RCC 7860 (cell line): ENCODE measurements around the gene EPN3.
A peak's percentile ranks its signal among the peaks of the same experiment; 100 is the strongest.

Source experiments
- DNase-seq: peaks from one replicate; pipeline ENCODE4 v3.0.0-alpha.2; 2015; ENCODE audit warnings: low spot score
- FAIRE-seq: peaks from 2 replicates; lab custom pipeline; 2012; peaks lifted over from hg19 to GRCh38; lab: Jason Lieb, UNC

Gene EPN3

GRCh38 chr17:50532452-50533024 is at the start of gene EPN3:
Gene EPN3 (plus strand): TSS chr17:50532735. CDS start chr17:50536557, 3,822 bp downstream.
- DNase-seq (no peak), FAIRE-seq (no peak)

DNA sequence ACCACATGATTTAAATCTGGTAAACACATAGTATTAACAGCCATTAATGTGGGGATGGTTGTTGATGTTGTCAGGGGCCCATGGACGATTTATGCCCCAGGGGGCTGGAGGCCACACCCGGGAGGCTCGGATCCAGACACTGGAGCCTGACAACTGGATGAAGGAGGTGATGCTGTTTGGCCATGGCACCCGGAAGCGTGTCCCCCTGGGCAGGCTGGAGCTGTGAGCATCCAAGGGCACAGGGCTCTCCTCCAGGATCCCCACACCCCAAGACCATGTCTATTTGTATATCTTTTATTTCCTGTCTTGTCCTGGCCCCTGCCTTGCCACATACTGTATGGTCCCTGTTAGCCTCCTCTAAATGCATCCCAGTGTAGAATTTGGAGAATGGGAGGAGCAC is 49.3 kb upstream of the EPN3 start:
- DNase-seq (no peak), FAIRE-seq (no peak)

GRCh38 chr17:50484386-50485155 is 48.0 kb upstream of the EPN3 start:
- FAIRE-seq (no peak), DNase-seq (no peak)

DNA sequence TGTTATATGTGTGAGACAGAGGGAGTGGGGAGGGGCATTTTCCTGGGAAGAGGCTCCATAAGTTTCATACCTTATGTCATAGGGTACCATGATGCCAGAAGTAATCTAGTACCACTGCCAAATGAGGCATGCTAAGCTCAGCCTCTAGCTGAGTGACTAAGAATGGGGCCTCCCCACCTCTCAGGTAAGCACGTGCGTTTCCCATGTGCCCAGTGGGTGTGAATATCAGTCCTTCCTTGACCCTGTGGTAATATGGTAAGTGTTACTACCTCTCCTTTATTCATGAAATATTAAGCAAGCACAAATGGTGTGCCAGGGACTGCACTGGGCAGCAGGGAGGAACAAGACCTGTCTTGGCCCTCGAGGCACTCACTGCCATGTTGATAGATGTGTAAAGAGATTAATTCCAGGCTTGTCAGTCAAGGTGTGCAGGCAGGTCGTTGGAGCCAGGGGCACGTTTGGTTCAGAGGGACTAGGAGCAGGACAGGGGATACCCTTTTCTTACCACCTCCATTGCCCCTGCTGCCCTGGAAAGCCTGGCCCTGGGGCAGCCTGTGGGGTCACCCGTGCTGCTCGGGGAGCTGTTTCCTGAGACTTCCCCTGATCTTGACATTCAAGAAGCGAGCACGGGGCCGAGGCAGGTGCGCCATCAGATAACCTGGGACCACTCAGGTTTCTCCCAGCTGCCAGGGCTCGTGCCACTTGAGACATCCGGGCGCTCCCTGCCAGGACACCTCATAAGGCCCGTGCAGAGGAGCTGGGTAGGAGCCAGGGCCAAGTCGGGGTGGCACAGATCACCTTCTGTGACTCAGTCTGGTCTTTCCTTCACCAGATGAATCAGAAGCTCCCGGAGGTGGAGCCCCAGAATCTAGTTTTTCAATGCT is 45.1 kb upstream of the EPN3 start:
- DNase-seq (no peak), FAIRE-seq (no peak)

DNA sequence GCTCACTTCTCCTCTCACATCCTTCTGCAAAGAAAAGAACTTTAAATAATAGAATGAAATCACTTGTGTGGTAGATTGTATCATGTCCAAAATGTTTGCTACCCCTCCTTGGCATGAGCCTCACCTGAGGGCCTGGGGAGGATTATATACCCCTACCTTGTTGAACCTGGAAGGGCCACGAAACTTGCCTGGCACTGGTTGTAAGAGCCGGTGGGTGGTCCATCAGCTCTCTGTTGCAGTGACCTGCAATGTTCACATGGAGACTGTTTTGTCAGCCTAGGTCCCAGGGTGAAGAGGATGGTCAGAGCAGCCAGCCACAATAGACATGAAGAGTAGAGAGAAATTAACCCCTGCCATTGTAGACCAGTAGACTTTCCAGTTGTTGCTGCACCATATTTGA is 43.7 kb upstream of the EPN3 start:
- no peak for DNase-seq
- no peak for FAIRE-seq

GRCh38 chr17:50491505-50491904 is 41.0 kb upstream of the EPN3 start:
- DNase-seq: no peak
- FAIRE-seq: no peak

- no peak for FAIRE-seq
- DNase-seq: no peak
These were observed 40.3 kb upstream of the EPN3 start for GRCh38 chr17:50492214-50492613.

DNA sequence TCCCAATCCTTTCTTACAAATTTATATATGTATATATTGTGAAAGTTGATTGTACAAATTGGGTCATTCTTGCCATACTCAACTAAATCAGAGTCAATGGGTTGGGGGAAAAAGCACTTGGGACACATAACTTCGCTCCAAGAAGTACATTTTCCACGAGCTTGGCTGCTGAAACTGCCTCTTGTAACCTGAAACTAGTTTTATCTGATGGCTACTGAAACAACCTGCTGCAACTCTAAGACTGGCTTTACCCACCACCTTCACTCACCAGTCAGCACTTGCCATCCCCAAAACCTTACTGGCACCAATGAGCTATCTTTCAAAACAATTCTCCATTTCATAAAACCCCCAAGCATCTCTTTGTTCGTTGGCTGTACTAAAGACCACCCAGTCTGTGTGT is 38.8 kb upstream of the EPN3 start:
- FAIRE-seq: no peak
- DNase-seq: no peak

GRCh38 chr17:50495217-50495823 is 37.2 kb upstream of the EPN3 start:
- no peak for FAIRE-seq

GRCh38 chr17:50495918-50496317 is 36.6 kb upstream of the EPN3 start:
- DNase-seq (no peak), FAIRE-seq (no peak)

More at GRCh38 chr17:50495217-50495823, 37.2 kb upstream of the EPN3 start:
- no peak for DNase-seq

DNA sequence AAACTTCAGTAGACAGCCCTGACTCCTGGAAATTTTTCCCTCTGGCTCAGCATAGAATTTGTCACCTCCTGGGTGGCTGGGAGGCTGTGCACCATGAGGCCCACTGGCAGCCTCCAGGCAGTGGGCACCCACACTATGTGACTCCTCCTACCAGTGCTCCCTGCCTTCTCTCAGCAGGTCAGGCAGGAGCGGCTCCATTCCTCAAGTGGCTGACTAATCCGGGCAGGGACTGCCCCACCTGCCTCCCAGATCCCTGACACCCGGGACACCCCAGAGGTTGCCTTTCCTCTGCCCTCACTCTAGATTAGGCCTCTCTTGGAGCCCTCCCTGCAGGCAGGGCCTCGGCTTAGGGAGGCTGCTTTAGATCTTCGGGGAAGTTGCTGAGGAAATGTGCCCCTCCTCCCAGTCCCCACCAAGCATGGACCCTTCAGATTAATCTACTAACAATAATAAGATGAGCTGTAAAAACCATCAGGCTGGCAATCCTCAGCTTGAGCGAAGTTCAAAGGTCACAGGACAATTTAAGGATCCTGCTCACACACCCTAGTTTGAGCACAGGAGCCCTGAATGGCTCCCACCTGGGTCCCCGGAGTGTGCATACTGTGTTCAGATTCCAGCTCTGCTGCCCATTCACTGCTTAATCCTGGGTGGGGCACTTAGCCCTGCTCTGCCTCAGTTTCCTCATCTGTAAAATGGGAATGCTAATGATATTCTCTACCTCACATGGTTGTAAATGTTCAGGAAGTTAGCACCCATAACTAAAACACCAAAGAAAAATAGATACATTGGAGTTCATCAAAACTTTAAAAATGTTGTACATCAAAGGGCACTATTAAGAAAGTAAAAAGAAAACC is 34.3 kb upstream of the EPN3 start:
- FAIRE-seq: no peak

GRCh38 chr17:50499270-50499669 is 33.3 kb upstream of the EPN3 start:
- FAIRE-seq: no peak

More for the DNA sequence above, 34.3 kb upstream of the EPN3 start:
- DNase-seq: no peak

GRCh38 chr17:50499721-50500120 is 32.8 kb upstream of the EPN3 start:
- FAIRE-seq: no peak
- DNase-seq: no peak

More at GRCh38 chr17:50499270-50499669, 33.3 kb upstream of the EPN3 start:
- DNase-seq: no peak

DNA sequence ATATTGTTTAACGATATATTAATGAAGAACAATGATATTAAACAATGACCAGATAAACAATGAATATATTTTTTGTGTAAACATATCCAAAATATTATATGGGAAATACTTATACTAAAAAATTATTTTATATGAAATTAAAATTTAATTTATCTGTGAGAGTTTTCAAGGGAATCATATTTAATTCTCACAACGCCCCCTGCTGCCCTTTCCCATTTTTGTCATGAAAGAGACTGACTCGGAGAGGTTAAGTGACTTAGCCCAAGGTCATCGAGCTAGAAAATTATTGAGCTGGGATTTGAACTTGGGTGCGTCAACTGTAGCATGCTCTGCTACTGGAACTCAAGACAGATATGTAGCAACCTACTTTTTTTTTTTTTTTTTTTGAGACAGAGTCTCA is 31.5 kb upstream of the EPN3 start:
- FAIRE-seq (peak; percentile 78), DNase-seq (no peak)

- FAIRE-seq (no peak), DNase-seq (no peak)
These were observed 30.1 kb upstream of the EPN3 start for GRCh38 chr17:50502301-50502990.

DNA sequence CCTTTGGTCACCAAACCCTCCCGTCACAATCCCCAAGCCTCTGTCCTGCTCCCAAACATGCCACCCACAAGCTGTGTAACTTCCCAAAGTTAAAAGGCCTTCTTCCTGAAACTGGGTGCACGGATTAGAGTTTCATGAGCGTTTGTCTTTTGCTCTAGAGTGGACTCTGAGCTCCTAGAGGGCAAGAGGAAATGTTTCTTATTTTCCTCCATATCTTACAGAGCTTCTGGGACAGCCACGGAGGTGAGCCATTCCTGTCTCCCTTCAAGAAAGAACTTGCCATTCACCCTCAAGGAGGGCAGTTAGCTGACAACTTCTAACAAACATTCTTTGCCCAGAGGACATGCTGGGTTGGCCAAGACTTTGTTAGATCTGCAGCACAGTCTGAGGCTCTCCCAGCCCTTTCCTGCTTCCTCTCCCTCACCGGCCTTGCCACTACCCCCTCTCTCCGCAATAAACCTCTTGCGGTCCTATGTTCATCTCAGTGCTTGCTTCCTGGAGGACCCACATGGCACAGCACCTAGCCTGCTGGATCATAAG is 26.9 kb upstream of the EPN3 start:
- DNase-seq (no peak), FAIRE-seq (no peak)

DNA sequence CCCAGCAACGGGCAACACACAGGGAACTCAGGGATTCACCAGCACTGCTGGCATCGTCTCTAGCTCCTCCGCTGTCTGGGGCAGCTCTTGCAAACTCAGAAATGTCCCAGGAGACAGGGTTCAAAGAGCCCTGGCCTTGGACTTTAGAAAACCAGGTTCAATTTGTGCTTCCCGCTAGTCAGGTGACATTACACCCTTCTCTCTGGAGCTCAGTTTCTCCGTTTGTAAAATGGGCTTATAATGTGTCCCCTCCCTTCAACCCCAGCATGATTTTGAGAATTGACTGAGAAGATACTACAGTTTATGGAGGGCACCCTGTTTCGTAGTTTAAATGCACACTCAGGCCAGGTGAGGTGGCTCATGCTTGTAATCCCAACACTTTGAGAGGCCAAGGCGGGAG is 26.2 kb upstream of the EPN3 start:
- no peak for DNase-seq
- FAIRE-seq: no peak

- FAIRE-seq (no peak), DNase-seq (no peak)
These were observed 24.5 kb upstream of the EPN3 start, which contains the start of gene MYCBPAP for GRCh38 chr17:50507871-50508572. Gene MYCBPAP (plus strand): TSS chr17:50508439. CDS start chr17:50508675, 236 bp downstream.
